IPS DF 4.7 (cell line): ENCODE results near the gene DPP10.

Source experiments
- DNase-seq: peaks from one replicate; pipeline ENCODE4 v3.0.0-alpha.2; 2013; ENCODE audit warnings: low spot score; ENCODE audit errors: extremely low read depth

The DPP10 gene

GRCh38 chr2:115541814-115542213 is 1099.4 kb downstream of the DPP10 start:
- DNase-seq: no peak

GRCh38 chr2:115542331-115542730 is 1099.9 kb downstream of the DPP10 start:
- DNase-seq: no peak

DNA sequence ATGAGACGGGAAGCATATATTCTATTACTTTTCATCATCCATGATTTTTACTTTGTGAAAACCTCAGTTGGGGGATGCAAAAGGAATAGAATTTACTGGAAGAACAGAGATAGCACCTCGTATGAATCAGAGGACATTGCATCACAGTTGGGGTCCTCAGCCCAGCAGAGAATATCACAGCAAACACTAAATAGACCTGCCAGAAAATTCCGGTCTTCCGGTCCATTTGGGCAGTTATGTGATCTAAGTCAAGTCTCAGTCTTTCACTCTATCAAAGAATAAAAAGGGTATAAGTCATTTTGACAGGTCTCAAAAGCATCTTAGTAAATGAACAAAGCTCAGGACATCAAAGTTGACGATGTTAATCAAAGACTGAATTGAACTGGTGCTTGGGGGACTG is 1100.6 kb downstream of the DPP10 start:
- DNase-seq: no peak

DNA sequence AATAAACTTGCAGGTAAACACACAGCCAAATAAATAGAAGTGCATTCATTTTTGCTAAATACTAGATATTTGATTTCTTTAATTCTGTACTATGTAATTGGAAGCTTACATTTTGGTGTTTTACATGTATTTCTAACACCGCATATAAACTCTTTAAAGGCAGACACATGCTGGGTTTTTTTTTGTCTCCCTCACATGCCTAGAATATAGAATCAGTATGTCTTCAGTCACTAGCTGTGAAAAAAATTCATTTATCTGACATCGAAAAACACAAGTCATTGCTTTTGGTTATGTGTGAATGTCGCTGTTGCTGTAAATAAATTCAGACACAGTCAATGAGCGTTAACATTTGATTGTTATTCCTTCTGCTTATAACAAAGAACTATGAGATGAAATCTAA is 1101.0 kb downstream of the DPP10 start:
- no peak for DNase-seq

DNA sequence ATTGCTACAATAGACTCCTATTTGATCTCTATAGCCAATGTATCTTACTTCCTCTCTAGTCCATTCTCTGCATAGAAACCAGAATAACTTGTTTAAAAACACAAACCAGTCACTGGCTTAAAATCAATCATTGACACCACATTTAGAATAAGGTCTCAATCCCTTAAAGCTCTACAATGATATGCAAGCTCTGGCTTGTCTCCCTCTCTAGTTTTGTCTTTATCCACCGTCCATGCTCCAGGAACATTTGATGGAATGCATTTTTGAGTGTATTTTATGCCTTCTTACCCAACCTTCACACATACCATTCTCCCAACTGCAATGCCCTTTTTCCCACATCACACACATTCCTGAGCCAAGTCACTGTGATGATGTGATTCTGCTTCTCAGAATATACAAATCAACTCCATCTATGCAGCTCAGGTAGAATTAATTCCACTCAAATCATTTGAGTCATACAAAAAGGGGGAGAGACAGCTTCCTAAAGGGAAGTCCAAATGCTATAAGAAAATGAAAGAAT is 1107.2 kb downstream of the DPP10 start:
- DNase-seq: no peak

DNA sequence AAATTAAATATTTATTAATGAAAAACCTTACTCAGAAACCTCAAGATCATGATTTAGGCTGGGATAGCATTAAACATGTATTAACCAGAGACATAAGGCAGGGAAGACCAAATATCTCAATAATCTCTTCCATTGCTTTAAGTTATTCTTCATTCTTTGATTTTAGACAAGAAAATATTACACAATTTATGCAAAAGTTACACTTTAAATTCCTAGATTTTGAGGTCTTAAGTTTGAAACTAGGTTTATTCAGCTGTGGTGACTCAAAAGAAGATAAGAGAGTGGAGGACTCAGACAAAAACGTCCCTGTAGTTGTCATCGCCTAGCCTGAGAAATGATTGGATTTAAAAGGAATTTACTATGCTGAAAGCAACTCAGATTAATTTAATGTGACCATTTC is 1110.3 kb downstream of the DPP10 start:
- DNase-seq: no peak

GRCh38 chr2:115554153-115554552 is 1111.7 kb downstream of the DPP10 start:
- no peak for DNase-seq

- DNase-seq: no peak
Observed at GRCh38 chr2:115558725-115559124, 1116.3 kb downstream of the DPP10 start.

GRCh38 chr2:115560666-115561065 is 1118.2 kb downstream of the DPP10 start:
- DNase-seq: no peak

GRCh38 chr2:115568643-115569042 is 1126.2 kb downstream of the DPP10 start:
- DNase-seq: no peak

- no peak for DNase-seq
Observed at GRCh38 chr2:115569547-115569946, 1127.1 kb downstream of the DPP10 start.

DNA sequence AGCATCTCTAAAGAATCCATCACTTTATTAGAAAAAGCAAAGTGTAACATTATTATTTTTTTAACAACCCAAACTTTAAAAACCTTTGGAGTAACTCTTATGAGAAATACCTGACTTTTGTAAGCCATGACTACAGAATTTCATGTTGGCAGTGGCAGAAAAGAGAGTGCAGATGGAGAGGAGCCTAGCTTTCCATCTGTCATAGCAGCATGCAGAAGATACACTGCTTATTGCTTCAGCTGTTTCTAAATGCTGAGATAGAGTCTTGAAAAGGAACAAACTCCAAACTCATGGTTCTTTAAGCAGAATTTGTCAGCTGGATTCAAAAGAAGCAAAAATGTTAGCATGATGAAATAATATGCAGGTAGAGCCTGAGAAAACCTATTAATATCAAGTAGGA is 1130.3 kb downstream of the DPP10 start:
- DNase-seq: no peak

- DNase-seq: no peak
Observed at GRCh38 chr2:115573756-115574155, 1131.3 kb downstream of the DPP10 start.

- DNase-seq: no peak
Observed at GRCh38 chr2:115574667-115575066, 1132.2 kb downstream of the DPP10 start.

GRCh38 chr2:115580784-115581183 is 1138.3 kb downstream of the DPP10 start:
- no peak for DNase-seq

DNA sequence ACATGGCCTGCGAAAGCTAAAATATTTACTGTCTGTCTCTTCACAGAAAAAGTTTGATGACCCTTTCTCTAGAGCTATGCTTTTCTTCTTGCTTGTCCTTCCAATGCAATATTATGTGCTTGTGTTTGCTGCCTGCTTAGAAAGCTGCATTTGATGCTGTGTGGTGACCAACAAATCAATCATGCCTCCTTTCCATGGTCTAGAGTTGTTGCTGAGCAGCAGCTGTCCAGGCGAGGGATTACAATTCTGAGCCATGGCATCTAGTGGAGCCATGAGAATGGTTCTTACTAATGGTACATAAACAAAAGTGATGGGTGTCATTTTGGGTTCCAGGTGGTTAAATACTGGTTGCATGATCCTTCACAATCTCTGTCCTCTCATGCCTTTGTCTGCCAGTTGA is 1142.1 kb downstream of the DPP10 start:
- no peak for DNase-seq

DNA sequence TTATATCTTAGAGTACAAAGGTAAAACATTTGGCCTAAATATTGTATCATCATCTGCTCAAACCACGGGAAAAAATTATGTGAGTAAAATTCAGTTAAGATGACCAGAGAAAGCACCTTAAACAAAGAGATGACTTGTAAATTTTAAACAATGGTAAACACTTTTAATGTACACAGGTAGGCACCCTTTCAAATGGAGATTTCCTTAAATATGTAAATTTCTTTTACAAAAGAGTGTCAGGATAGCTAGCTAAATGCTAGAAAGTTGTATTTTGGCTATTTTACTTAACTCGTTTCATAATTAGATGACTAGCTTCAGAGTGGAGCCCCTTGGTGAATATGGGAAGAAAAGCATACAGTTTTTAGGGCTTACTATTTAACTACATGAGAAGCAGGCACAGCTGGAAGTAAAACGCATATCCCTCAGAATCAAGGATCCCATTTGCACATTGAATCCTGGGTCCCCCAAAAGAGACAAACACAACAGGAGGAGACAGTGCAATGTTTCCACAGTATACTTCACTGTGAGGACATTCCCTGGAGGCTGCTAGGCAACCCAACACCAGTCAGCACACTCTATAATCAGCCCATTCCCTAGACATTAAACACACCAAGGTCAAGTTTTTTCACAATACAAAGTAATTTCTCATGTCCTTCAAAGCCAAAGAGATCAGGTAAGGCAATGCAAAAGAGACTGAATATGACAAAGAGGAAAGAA is 1154.4 kb downstream of the DPP10 start:
- no peak for DNase-seq

GRCh38 chr2:115603285-115603684 is 1160.8 kb downstream of the DPP10 start:
- no peak for DNase-seq

DNA sequence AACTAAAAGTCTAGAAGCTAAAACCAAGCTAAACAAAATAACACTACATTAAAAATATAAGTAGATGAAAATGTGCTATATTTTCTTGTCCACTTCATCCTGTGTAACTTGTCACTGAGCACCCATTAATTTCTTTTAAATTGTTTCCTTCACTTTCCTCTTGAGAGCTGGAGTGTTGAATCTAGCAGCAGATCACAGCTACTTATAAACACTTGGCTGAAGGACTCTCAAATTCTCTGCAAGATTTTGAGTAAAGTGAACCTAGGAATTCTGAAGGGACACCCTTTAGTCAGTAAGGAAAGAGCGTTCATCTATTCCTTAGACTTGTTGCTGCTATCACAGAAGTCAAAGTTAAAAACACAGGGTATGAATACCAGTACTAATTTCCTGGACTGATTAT is 1163.9 kb downstream of the DPP10 start:
- no peak for DNase-seq

DNA sequence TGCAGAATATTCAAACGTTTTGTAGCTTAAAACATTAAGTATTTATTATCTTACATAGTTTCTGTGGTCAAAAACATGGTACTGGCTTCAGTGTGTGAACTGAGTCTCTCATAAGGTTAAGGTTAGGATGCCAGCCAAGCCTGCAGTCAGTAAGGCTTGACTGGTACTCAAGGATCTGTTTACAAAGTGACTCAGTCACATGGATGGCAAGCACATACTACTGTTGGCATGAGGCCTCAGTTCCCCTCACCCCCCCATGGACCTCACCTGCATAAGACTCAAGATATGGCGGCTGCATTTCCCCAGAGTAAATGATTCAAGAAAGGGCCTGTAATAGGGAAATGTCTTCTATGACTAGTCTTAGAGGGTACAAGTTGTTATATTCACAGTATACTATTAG is 1167.5 kb downstream of the DPP10 start:
- no peak for DNase-seq

DNA sequence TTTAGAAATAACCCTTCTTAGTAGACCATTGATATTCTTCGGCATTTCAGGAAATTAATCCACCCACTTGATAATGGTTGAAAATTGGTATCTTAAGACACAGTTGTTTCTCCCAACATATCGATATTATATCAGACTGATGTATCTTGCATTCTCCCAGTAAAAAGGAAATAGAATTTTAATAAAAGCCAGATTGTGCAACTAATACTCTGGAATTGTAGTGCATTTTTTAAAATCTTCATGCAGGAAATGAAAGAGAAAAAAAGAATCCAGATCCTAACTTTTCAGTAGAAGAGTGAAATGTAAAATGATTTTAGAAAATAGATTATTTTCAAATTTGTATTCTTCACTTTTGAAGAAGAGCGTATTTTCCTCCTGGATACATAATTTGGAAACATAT is 1168.4 kb downstream of the DPP10 start:
- no peak for DNase-seq

DNA sequence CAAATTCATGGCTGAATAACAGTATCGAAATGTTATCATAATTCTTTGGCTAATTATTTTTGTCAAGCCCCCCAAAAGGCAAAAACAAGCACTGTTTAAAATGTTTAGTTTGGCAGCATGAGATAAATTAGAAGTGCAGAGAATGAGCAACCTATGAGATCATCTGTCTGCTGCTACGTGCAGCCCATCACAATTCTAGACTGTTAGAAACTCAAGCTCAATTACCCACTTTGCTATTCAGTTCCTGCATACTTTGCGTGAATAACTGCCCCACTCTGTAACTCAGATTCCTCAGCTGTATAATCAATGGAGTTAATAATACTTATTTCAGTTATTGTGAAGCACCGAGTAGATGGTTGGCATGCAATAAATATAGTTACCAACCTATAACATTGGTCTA is 1181.9 kb downstream of the DPP10 start:
- no peak for DNase-seq

GRCh38 chr2:115634578-115634977 is 1192.1 kb downstream of the DPP10 start:
- no peak for DNase-seq

DNA sequence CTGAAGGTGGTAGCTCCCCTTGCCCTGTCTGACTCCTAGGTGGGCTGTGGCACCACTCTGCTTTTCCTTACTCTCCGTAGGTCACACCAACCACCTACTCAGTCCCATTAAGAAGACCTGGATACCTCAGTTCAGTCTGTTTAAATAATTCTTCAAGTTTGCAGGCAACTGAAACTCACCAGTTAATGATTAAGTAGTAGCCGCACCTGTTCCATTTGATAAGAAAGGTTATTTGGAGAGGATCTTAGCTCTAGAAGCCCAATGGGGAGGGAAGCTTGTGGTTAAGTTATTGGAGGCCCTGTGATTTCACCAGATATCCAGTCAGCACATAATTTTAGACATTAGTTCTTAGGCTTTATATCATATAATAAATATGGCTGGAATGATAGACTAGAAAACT is 1193.0 kb downstream of the DPP10 start:
- DNase-seq: no peak
